ENCODE data around the gene AIFM3.

- TF ChIP-seq CTCF (IDR thresholded peaks at IDR 0.05; ENCODE audit: poor library complexity, severe bottlenecking), result no peak
- no peak for TF ChIP-seq POLR2AphosphoS5 (IDR thresholded peaks at IDR 0.05)
- no peak for TF ChIP-seq EP300 (conservative IDR thresholded peaks at IDR 0.05; ENCODE audit: poor library complexity, severe bottlenecking)
Observed at GRCh38 chr22:20937031-20937793, 29.8 kb upstream of the AIFM3 start.

Measured in neural cell (in vitro differentiated cells).